Nucleus accumbens (tissue), 56 donors: ENCODE results near the gene LRRC27.

ENCODE experiments used
- DNase-seq, 56 donors: peaks; one replicate each; lab custom pipeline; 2025; lab: John Stamatoyannopoulos, UW

The LRRC27 gene

DNA sequence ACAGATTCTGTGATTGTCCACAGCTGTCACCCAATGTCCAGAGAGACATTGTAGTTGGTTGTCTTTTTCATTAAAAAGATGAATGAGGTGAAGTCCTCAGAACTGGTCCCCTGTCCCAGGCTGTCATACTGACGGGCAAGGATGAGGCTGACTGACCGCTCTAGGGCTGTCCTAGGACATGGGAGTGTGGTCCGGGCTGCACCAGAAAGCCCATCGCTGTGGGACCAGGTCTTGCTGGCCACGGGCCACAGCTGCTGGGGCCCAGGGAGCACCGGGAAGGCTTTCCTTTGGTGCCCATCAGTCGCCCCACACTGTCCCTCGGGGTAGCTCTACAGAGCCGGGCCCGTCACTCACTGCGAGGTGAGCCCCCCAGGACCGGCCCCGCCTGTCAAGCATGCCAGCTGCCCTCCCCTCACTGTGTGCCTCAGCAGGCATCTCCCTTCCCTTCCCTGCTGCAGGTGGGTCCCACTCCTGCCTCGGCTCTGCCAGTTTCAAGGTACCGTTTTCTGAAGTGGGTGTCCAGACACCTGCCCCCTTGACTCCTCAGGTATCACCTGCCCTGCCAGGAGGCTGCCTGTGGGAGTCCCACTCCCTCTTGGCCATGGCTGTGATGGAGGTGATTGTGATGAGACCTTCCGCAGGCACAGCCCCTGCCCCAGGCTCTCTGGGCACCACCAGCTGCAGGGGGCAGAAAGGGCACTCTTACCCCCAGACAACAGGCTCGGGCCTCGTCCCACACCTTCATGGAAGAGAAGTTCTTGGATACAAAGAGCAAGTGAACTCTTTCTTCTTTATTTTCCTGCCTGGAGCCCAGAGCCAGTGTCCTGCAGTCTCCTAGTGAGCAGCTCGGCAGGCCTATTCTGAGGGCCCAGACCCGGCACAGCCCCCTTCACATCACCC is 21.7 kb downstream of the LRRC27 start:
- DNase-seq: no peak

- DNase-seq: no peak
These were observed 22.5 kb downstream of the LRRC27 start for GRCh38 chr10:132354356-132355094.

GRCh38 chr10:132355297-132355696 is 23.3 kb downstream of the LRRC27 start:
- no peak for DNase-seq

DNA sequence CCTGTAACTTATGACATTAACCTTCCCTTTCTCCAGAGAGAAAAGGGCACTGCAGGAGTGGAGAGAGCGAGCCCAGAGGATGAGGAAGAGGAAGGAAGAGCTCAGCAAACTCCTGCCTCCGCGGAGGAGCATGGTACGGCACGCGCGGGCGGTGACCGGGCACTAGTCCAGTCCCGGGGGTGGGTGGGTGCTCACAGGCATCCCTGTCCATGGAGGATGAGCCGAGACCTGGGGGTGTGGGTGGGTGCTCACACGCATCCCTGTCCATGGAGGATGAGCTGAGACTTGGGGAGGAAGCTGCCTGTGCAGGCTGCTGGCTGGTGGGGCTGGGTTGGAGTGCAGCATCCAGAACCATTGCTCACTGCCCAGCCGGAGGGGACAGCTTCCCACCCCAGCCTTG is 23.8 kb downstream of the LRRC27 start:
- DNase-seq: no peak

DNA sequence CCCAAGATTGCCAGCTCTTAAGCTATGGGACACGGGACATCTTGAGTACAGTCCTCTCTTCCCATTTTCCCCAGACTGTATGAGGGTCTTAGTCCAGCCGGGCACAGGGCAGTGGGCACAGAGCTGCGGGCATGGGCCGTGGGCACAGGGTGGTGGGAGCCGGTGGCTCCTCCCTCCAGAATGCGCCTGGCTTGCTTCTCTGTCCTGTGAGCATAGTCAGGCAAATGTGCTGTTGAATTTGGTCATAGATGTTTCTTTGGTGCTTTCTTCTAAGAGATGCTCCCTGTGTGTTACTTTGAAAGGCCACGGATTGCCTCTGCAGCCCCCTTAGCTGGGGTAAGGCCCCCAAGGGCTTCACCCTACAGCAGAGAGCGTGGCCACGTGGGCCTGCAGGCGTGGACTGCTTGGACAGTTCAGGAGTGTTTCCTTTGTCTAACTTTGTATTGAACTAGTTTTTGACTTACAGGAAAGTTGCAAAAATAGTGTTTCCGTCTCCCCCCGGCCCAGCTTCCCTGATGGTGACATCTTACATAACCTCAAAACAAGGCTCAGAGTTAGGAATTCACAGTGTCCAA is 24.7 kb downstream of the LRRC27 start:
- no peak for DNase-seq

GRCh38 chr10:132357286-132358058 is 25.5 kb downstream of the LRRC27 start:
- no peak for DNase-seq

DNA sequence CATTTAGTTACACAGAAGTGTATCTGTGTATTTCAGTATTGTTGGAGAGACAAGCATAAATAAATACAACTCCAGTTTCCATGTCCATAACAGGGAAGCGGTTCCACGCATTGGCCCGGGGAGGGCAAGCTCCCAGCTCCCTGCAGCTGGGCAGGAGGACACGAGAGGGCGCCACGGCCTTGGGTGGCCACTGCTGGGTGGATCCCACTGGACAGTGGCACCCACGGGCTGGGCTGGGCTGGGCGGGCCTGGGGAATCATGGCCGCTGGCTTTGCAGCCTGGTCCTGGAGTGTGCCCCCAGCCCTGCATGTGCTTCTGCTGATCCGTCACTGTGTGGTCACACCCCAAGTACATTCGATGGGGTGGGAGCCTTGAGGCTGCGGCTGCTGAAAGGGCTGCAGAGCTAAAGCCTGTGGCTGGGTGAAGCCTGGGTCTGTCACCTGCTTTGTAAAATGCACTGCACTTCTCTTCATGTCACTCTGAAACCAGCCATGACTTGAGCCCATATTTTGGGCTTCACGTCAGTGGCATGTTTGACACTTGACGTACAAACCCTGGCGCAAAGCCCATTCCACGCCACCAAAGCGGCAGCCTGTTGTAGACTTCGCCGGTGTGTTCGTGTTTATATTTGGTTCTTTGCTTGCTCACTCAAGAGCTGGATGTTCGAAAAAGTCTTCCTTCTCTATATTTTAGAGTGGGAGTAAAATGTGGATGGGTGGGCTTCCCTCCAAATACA is 27.5 kb downstream of the LRRC27 start:
- DNase-seq: no peak

DNA sequence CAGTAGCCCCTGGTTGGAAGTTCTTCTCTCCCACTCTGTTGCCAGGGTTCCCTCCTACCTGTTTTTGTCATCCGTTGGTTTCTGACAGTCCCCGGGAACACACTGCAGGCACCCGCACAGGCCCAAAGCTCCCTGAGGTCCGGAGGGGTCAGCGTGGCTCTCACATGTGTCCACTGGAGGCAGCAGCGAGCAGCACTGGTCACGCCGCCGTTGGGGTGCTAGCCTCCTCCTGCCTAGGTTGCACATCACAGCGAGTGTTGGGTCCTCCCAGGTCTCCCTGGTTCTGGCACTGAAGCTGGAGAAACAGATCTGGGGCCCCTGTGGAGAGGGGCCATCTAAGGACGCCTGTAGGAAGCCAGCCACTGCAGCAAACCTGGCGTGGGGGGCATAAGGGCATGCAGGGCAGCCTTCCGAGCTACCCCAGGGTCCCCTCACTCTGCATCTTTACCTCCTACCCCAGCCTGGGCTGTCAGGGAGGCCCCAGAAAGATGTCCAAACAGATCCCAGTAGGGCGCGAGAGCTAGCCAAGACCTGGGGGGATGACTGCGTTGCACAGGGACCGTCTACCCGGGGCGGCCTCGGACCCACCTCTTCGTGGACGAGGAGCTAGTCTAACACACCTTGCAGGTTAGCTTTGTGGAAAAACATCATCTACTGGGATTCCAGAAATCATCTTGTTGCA is 28.9 kb downstream of the LRRC27 start:
- no peak for DNase-seq

DNA sequence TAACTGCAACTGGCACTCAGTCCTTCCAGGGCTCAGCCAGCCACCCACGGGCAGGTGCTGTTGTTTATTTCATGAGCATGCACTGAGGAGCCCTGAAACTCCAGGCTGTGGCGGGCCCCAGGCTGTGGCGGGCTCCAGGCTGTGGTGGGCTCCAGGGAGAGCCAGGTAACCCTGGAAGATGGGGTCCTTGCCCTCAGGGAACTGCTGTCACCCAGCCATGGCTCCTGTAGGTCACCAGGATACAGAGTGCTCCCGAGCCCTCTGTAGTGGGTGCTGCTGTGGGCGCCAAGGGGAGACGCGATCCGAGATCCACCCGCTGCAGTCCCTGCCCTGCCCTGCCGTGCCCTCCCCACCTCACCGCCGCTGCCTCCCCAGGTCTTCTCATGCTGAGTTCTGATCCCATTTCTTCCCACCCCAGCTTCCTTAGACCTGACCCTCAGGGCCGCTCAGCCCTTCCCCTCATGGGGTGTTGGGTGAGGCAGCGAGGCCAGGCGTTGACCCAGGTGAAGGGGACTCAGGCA is 29.6 kb downstream of the LRRC27 start:
- DNase-seq: no peak

DNA sequence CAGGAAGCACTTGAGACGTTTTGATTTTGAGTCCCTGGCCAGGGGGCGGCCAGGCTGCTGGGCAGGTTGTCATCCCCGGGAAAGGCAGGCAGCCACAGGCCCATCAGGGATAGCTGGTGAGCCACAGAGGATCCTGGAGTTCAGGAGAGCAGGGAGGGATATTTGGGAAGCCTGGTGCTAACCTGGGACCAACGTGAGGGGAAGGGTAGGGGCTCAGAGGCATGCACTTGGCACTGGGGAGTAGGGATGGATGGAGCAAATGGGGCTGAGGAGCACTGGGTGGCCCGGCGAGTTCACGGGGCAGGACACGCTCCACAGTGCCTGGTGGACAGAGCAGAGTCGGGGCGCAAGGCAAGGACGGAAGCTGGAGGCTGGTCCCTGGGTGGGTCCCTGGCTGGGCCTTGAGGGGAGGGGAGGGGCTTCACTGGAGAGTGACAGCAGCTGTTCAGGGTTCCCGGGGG is 30.2 kb downstream of the LRRC27 start:
- no peak for DNase-seq

- DNase-seq: no peak
These were observed 31.4 kb downstream of the LRRC27 start for GRCh38 chr10:132363376-132363775.

DNA sequence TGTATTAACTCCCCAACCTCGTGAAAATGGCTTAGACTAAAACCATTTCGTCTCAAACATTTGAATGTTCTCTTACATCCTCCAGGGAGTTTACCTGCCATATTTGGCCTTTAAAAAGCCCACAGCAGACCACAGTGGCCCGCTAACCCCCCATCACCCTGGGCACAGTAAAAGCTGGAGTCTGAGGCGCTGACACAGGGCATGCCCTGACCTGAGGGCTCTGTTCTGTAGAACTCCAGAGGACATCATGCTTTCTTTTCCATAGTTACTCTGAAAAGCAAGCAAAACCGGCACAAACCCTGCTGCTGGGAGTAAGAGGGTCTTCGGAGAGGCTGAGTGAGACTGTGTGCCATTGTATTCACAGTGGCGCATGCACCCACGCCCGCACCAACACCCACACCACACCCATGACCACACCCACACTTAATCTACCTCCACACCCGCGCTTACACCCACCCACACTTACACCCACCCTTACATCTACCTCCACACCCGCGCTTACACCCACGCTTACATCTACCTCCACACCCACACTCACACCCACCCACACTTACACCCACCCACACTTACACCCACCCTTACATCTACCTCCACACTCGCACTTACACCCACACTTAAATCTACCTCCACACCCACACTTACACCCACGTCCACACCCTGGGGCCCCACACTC is 32.1 kb downstream of the LRRC27 start:
- DNase-seq: peak in 41 of 56 donors; percentile 4 to 90 (median 34)

DNA sequence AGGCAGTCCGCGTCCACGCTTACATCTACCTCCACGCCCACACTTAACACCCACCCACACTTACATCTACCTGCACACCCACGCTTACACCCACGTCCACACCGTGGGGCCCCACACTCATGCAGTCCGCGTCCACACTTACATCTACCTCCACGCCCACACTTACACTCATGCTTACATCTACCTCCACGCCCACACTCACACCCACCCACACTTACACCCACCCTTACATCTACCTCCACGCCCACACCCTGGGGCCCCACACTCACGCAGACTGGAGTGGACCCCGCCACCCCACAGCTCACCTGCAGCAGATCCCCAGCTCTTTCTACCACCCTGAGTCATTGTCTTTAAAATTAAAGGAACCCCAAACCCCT is 32.6 kb downstream of the LRRC27 start:
- peak in 10 of 56 donors; percentile 2 to 91 (median 25) for DNase-seq

DNA sequence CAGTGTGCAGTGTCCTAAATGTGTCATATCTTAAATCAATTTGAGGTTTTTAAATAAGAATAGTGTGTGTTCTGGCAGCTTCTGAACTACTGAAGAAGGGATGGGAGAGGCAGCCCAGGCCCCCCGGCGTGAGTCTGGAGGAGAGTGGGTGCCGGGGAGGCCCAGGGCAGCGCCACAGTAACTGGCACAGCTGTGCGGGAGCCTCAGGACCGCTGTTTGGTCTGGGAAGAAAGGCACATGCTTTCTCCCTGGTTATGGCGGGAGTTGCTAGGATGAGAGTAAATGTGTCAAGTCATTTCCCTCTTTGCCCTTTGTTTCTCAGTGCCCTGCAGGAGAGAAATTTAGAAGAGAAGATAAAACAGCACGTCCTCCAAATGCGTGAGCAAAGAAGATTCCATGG is 33.1 kb downstream of the LRRC27 start:
- no peak for DNase-seq

GRCh38 chr10:132366006-132366405 is 34.0 kb downstream of the LRRC27 start:
- no peak for DNase-seq

DNA sequence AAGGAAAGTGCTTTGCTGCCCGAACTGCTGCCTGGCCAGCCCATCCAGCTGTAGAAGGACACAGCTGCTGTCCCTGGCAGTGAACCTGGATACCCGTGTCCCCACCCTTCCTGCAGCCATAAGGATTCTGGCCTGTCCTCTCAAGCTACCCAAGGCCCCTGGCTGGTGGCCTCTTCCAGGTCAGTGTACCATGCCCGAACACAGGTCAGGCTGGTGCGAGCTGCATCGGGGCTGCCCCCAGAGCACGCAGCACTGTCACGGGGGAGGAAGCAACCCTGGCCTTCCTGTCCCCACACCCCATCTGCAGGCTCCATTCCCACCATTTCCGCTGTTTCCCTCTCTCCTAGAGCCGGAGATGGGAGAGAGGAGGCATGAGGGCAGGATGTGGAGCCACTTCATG is 34.5 kb downstream of the LRRC27 start:
- no peak for DNase-seq

DNA sequence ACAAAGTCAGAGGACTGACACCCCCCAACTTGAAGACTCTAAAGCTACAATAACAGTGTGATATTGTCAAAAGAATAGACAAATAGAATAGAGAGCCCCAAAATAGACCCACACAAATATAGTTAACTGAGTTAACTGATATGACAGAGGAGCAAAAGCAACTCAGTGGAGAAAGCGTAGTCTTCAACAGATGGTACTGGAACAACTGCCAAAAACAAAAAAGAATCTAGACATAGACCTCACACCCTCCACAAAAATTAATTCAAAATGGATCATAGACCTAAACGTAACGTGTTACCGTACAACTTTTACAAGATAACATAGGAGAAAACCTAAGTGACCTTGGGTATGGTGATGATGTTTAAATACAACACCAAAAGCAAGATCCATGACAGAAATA is 36.4 kb downstream of the LRRC27 start:
- no peak for DNase-seq

- no peak for DNase-seq
These were observed 37.1 kb downstream of the LRRC27 start for GRCh38 chr10:132368881-132369635.
